Measurements from ENCODE around the gene TMED4.

TMED4 gene

DNA sequence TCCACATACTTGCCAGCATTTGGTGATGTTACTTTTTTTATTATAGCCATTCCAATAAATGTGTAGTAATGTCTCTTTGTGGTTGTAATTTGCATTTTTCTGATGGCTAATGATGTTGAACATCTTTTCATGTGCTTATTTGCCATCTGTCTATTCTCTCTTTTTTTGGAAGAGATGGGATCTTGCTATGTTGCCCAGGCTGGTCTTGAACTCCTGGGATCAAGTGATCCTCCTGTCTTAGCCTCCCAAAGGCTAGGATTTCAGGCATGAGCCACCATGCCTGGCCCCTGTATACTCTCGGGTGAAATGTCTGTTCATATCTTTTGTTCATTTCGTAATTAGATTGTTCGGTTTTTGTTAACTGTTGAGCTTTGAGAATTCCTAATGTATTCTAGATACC lies 27.8 kb upstream of the TMED4 start:
- no peak for DNase-seq
- TF ChIP-seq, protein P1, sequence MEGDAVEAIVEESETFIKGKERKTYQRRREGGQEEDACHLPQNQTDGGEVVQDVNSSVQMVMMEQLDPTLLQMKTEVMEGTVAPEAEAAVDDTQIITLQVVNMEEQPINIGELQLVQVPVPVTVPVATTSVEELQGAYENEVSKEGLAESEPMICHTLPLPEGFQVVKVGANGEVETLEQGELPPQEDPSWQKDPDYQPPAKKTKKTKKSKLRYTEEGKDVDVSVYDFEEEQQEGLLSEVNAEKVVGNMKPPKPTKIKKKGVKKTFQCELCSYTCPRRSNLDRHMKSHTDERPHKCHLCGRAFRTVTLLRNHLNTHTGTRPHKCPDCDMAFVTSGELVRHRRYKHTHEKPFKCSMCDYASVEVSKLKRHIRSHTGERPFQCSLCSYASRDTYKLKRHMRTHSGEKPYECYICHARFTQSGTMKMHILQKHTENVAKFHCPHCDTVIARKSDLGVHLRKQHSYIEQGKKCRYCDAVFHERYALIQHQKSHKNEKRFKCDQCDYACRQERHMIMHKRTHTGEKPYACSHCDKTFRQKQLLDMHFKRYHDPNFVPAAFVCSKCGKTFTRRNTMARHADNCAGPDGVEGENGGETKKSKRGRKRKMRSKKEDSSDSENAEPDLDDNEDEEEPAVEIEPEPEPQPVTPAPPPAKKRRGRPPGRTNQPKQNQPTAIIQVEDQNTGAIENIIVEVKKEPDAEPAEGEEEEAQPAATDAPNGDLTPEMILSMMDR (IDR thresholded peaks at IDR 0.05; ENCODE audit: low read depth, low read length), result no peak
- Histone ChIP-seq H3K4me1 (no peaks in the 10 kb centered on the region), H3K9me3 (no peaks in the 10 kb centered on the region), H3K4me3 (ENCODE audit: low read depth, low read length) (no peak overlapping the region), H3K27me3 (no peaks in the 10 kb centered on the region), H3K36me3 (no peaks in the 10 kb centered on the region; the same call in 1 of the 2 replicates)

DNA sequence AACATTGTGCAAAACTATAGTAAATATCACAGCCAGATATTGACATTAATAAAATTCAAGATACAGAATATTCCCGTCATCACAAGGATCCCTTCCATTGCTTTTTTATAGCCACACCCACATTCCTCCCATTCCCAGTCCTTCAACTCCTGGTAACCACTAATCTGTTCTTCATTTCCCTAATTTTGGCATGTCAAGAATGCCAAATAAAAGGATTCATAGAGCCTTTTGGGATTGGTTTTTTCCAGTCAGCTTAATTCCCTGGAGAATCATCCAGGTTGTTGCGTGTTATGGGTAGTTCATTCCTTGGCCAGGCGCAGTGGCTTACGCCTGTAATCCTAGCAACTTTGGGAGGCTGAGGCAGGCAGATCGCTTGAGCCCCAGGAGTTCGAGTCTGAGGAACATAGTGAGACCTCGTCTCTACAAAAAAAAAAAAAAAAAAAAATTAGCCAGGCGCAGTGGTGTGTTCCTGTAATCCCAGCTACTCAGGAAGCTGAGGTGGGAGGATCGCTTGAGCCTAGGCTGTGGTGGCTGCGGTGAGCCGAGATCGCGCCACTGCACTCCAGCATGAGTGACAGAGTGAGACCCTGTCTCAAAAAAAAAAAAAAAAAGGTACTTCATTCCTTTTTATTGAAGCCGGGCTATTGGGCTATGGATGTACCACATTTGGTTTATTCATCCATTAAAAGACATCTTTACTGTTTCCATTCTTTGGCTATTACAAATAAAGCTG lies 27.1 kb upstream of the TMED4 start:
- TF ChIP-seq, protein P1 (IDR thresholded peaks at IDR 0.05; ENCODE audit: low read depth, low read length), result no peak
- H3K4me3 ChIP-seq (ENCODE audit: low read depth, low read length), result no peak overlapping the region

DNA sequence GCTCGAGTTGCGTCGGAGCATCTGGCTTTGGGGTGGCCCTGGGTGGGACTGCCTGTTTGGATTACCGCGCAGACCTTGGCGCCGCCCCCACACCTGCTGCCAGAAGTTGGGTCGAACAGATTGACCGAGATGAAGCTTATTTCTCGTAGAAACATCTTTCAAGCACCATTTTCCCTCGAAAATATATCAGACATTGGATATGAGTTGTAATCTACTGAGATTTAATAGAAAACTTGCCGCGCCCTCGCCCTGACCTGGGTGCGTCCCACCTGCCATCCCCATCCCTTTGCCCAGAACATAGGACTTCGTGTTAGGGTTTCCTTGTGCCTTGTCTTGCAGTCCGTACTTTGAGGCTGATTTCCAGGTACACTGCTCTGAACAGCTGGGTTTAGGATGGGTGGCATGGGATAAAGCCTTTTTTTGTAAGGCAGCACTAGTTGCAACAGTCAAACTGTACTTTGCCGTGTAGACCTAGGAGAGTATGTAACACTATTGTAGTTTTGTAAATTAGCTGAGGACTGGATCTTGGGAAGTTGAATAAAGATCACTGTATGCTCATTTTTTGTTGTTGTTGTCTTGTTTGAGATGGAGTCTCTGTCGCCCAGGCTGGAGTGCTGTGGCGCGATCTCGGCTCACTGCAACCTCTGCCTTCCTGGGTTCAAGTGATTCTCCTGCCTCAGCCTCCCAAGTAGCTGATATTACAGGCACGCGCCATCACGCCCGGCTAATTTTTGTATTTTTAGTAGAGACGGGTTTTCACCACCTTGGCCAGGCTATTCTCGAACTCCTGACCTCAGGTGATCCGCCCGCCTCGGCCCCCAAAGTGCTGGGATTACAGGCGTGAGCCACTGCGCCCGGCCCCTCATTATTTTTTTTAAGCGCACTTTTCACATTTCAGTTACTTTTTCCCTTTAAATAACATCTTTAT lies 25.4 kb upstream of the TMED4 start:
- H3K27me3 ChIP-seq, result 0 out of 2 replicates have a peak, but pooled peaks cover 4% of the 10 kb centered on the region
- TF ChIP-seq, protein P1 (IDR thresholded peaks at IDR 0.05; ENCODE audit: low read depth, low read length), result no peak
- no peaks in the 10 kb centered on the region; the same call in 1 of the 2 replicates for H3K36me3 ChIP-seq
- H3K4me1 ChIP-seq, result no peaks in the 10 kb centered on the region
- no peaks in the 10 kb centered on the region for H3K9me3 ChIP-seq
- peak overlapping the region; percentile 77 for H3K4me3 ChIP-seq (ENCODE audit: low read depth, low read length)
- DNase-seq, result no peak

More for the DNA sequence above, 27.1 kb upstream of the TMED4 start:
- DNase-seq, result no peak
- H3K36me3 ChIP-seq, result no peaks in the 10 kb centered on the region; the same call in 1 of the 2 replicates
- no peaks in the 10 kb centered on the region for H3K27me3 ChIP-seq
- no peaks in the 10 kb centered on the region for H3K4me1 ChIP-seq
- no peaks in the 10 kb centered on the region for H3K9me3 ChIP-seq

DNA sequence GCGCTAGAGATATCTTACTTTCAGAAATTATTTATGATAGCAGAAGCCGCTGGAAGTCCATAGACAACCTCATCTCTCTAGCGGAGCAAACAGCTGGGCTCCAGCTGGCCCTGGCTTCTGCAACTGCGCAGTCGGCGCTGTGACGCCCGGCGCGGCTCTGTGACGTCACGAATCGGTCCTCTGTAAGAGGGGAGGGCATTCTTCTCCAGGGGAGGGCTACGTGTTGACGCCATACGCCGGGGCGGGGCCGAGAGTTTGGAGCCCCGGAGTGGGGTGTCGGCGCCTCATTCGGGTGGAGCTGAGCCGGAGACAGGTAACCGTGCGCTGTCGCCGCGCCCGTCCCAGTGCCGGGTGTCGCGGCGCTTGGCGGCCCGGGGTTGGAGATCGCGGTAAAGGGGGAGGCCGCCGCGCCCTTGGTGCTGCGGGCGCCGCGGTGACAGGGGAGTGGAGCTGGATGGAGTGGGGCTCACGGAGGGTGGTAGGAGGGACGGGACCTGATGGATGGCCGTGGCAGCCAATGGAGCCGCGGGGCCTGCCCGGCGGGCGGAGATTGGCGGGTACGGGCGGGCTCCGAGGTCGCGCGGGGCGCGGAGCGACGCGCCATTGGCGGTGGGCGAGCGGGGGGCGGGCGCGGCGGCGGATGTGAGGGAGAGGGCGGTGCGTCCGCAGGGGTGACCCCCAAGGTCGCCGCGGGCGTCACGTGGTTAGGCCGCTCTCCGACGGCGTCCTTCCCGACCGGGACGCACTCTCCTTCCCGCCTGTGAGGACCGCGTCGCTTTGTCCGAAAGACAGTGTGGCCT lies 24.5 kb upstream of the TMED4 start, which contains the start of gene OGDH:
Gene OGDH (plus strand): TSS at position 287 of the 800 bp plus-strand sequence. CDS start 17,717 bp downstream, outside the sequence.
- TF ChIP-seq, protein P1 (IDR thresholded peaks at IDR 0.05; ENCODE audit: low read depth, low read length), result no peak
- peak; percentile 99 for DNase-seq
- H3K4me1 ChIP-seq, result no peaks in the 10 kb centered on the region
- peak within 1 kb of the TSS; percentile 77 for H3K4me3 ChIP-seq (ENCODE audit: low read depth, low read length)
- 0 out of 2 replicates have a peak, but pooled peaks cover 4% of the 10 kb centered on the region for H3K27me3 ChIP-seq
- H3K36me3 ChIP-seq, result no peaks in the 10 kb centered on the region; the same call in 1 of the 2 replicates
- H3K9me3 ChIP-seq, result no peaks in the 10 kb centered on the region

DNA sequence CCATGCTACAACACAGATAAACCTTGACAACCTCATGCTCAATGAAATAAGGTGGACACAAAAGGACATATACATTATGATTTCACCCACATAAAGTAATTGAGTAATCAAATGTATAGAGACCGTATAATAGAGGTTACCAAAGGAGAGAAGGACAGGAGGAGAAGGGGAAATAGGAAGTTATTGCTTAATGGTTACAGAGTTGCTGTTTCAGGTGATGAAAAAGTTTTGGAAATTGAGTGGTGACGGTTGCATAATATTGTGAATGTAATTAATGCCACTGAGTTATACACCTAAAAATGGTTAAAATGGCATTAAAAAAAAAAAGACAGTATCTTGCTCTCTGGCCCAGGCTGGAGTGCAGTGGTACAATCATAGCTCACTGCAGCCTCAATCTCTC lies 22.9 kb upstream of the TMED4 start:
- no peak for DNase-seq
- no peaks in the 10 kb centered on the region for H3K4me1 ChIP-seq

More for the DNA sequence above, 22.9 kb upstream of the TMED4 start:
- Histone ChIP-seq H3K9me3 (no peaks in the 10 kb centered on the region), H3K27me3 (0 out of 2 replicates have a peak, but pooled peaks cover 4% of the 10 kb centered on the region), H3K36me3 (no peaks in the 10 kb centered on the region; the same call in 1 of the 2 replicates), H3K4me3 (ENCODE audit: low read depth, low read length) (no peak overlapping the region)
- TF ChIP-seq, protein P1 (IDR thresholded peaks at IDR 0.05; ENCODE audit: low read depth, low read length), result no peak
